GM12878 (cell line): ENCODE data around the gene PORCN. TPM values are rescaled to one million over a fixed set of nuclear protein-coding genes. Genes with fewer than 3 reads are reported as not detected.

ENCODE experiments used
- CBFB ChIP-seq: IDR thresholded peaks from 2 replicates; pipeline ENCODE4 v1.6.1; 2016; ENCODE audit warnings: antibody characterized with exemption, low read depth
- CBX3 ChIP-seq: fragments of 200-600 bp; sonication (generic); IDR thresholded peaks from 2 replicates; pipeline ENCODE4 v1.6.1; 2016; ENCODE audit warnings: low read depth, borderline replicate concordance
- EGR1 ChIP-seq, 2 experiments: IDR thresholded peaks; 1 replicate in 1 of 2; 2 replicates in 1 of 2; pipeline ENCODE4 v1.6.1; 2011 to 2012; ENCODE audit warnings: low read depth in 2 of 2, low read length in 2 of 2, borderline replicate concordance in 1 of 2, mild to moderate bottlenecking in 1 of 2, moderate library complexity in 1 of 2
- EP300 ChIP-seq, 2 experiments: fragments of 150-350 bp in 1 of 2; IDR thresholded peaks; 2 replicates each; pipeline ENCODE4 v1.6.1; 2011 to 2012; ENCODE audit warnings: low read depth in 2 of 2, low read length in 2 of 2, borderline replicate concordance in 1 of 2, improper control_type of control experiment in 1 of 2, inconsistent platforms in 1 of 2; ENCODE audit not compliant: control insufficient read depth in 1 of 2
- GATAD2B ChIP-seq: fragments of 450-650 bp; conservative IDR thresholded peaks from 2 replicates; pipeline ENCODE4 v1.6.1; 2017; ENCODE audit warnings: low read depth, mild to moderate bottlenecking, moderate library complexity
- HDGF ChIP-seq: fragments of 450-650 bp; IDR thresholded peaks from 2 replicates; pipeline ENCODE4 v1.6.1; 2016; ENCODE audit warnings: antibody characterized with exemption
- IKZF2 ChIP-seq, 2 experiments: fragments of 450-650 bp; IDR thresholded peaks; 2 replicates each; pipeline ENCODE4 v1.6.1; 2017; ENCODE audit warnings: mild to moderate bottlenecking in 2 of 2, moderate library complexity in 2 of 2
- KAT2A ChIP-seq: conservative IDR thresholded peaks from 2 replicates; pipeline ENCODE4 v1.6.1; 2011; ENCODE audit warnings: low read depth, low read length; ENCODE audit not compliant: control insufficient read depth
- MTA3 ChIP-seq: IDR thresholded peaks from 2 replicates; pipeline ENCODE4 v1.6.1; 2012; ENCODE audit warnings: low read length, inconsistent platforms, borderline replicate concordance
- NFYB ChIP-seq: IDR thresholded peaks from 2 replicates; pipeline ENCODE4 v1.6.1; 2011; ENCODE audit warnings: low read depth, mild to moderate bottlenecking, low read length, improper control_type of control experiment, moderate library complexity; ENCODE audit not compliant: insufficient read depth
- RBBP5 ChIP-seq: fragments of 200-600 bp; sonication (generic); conservative IDR thresholded peaks from 2 replicates; pipeline ENCODE4 v1.6.1; 2016
- RELA ChIP-seq: fragments of 450-650 bp; IDR thresholded peaks from 2 replicates; pipeline ENCODE4 v1.8.0; 2014; ENCODE audit warnings: borderline replicate concordance; ENCODE audit not compliant: partially characterized antibody
- SUPT20H ChIP-seq: IDR thresholded peaks from 2 replicates; pipeline ENCODE4 v1.6.1; 2011; ENCODE audit warnings: low read depth, mild to moderate bottlenecking, low read length, moderate library complexity, borderline replicate concordance; ENCODE audit not compliant: control insufficient read depth
- YY1 ChIP-seq: IDR thresholded peaks from 2 replicates; pipeline ENCODE4 v1.6.1; 2011; ENCODE audit warnings: low read depth, mild to moderate bottlenecking, low read length
- ZBTB40 ChIP-seq: fragments of 450-650 bp; IDR thresholded peaks from 2 replicates; pipeline ENCODE4 v1.6.1; 2016; ENCODE audit warnings: mild to moderate bottlenecking, moderate library complexity, borderline replicate concordance
- polyA plus RNA-seq, 11 experiments: library from polyadenylated mRNA; depleted of rRNA in 4 of 11; unstranded in 6 of 11; stranded (reverse) in 5 of 11; fragments of >200 nt; fragmentation: Nextera tagmentation in 4 of 11; fragmentation: Illumina TruSeq in 1 of 11; extraction: Ambion mirVana in 4 of 11; extraction: Trizol in 1 of 11; gene quantifications; 1 replicate in 1 of 11; 2 replicates in 10 of 11; pipeline versions ENCODE4 v1.2.1 to v1.2.3, GENCODE V29; 2011 to 2016; ENCODE audit warnings: inconsistent platforms in 2 of 11, missing spikeins in 2 of 11, low read depth in 1 of 11
- total RNA-seq, 4 experiments: library from RNA; depleted of rRNA in 3 of 4; stranded (reverse); fragments of >200 nt in 3 of 4; fragmentation: Illumina TruSeq in 1 of 4; extraction: Trizol in 1 of 4; gene quantifications; 2 replicates each; pipeline versions ENCODE4 v1.2.1 to v1.2.3, GENCODE V29; 2013 to 2021
- TF ChIP-seq, protein P1 (sequence below): fragments of 450-650 bp; formaldehyde crosslinking; IDR thresholded peaks from 2 replicates; pipeline ENCODE4 v1.4.0; 2022; ENCODE audit warnings: mild to moderate bottlenecking, moderate library complexity
- TF ChIP-seq, protein P2 (sequence below): fragments of 450-650 bp; IDR thresholded peaks from 2 replicates; pipeline ENCODE4 v1.6.1; 2014; ENCODE audit warnings: mild to moderate bottlenecking

The PORCN gene
- total and polyA plus RNA-seq, 10 of the 15 experiments (the other 5 are each of a cell fraction or from before 2014, with no cell fraction given) = 0.27 to 21.0 (median 14.1) TPM

GRCh38 chrX:48508400-48509244, at the start of gene PORCN (continued):
- TF ChIP-seq, protein P1, sequence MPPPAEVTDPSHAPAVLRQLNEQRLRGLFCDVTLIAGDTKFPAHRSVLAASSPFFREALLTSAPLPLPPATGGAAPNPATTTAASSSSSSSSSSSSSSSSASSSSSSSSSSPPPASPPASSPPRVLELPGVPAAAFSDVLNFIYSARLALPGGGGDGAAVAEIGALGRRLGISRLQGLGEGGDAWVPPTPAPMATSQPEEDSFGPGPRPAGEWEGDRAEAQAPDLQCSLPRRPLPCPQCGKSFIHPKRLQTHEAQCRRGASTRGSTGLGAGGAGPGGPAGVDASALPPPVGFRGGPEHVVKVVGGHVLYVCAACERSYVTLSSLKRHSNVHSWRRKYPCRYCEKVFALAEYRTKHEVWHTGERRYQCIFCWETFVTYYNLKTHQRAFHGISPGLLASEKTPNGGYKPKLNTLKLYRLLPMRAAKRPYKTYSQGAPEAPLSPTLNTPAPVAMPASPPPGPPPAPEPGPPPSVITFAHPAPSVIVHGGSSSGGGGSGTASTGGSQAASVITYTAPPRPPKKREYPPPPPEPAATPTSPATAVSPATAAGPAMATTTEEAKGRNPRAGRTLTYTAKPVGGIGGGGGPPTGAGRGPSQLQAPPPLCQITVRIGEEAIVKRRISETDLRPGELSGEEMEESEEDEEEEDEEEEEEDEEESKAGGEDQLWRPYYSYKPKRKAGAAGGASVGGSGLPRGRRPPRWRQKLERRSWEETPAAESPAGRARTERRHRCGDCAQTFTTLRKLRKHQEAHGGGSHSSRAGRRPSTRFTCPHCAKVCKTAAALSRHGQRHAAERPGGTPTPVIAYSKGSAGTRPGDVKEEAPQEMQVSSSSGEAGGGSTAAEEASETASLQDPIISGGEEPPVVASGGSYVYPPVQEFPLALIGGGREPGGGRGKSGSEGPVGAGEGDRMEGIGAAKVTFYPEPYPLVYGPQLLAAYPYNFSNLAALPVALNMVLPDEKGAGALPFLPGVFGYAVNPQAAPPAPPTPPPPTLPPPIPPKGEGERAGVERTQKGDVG (CRISPR knock-in tag) = no peak
- TF ChIP-seq SUPT20H (no peak), CBX3 (no peak), MTA3 (no peak), IKZF2 (IDR thresholded peaks at IDR 0.05) (peak; percentile 69 to 77), ZBTB40 (peak; percentile 64; the same call in 1 of the 2 replicates), RBBP5 (no peak), HDGF (no peak), RELA (no peak), YY1 (no peak), KAT2A (no peak), CBFB (no peak), EGR1 (IDR thresholded peaks at IDR 0.05; ENCODE audit: borderline replicate concordance in 1 of 2, low read depth in 2 of 2, low read length in 2 of 2) (peak in 1 of 2 experiments; percentile 74; a peak in 2 of 3 replicates), NFYB (peak; percentile 28; the same call in 1 of the 2 replicates), GATAD2B (no peak), EP300 (IDR thresholded peaks at IDR 0.05; ENCODE audit: borderline replicate concordance in 1 of 2, control insufficient read depth in 1 of 2, low read depth in 2 of 2, low read length in 2 of 2) (no peak)
- TF ChIP-seq, protein P2, sequence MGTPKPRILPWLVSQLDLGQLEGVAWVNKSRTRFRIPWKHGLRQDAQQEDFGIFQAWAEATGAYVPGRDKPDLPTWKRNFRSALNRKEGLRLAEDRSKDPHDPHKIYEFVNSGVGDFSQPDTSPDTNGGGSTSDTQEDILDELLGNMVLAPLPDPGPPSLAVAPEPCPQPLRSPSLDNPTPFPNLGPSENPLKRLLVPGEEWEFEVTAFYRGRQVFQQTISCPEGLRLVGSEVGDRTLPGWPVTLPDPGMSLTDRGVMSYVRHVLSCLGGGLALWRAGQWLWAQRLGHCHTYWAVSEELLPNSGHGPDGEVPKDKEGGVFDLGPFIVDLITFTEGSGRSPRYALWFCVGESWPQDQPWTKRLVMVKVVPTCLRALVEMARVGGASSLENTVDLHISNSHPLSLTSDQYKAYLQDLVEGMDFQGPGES = no peak
